GM12865 (cell line): ENCODE measurements around the gene GORAB.

Source experiments
- DNase-seq: peaks from one replicate; pipeline ENCODE4 v3.0.0; 2010; ENCODE audit warnings: low read depth
- H3K4me3 ChIP-seq: 2 replicates; pipeline ENCODE4 v1.5.1; 2011; ENCODE audit warnings: mild to moderate bottlenecking, low read depth, low read length, control low read depth
- TF ChIP-seq, protein P1 (sequence below): IDR thresholded peaks from 2 replicates; pipeline ENCODE4 v1.5.1; 2011; ENCODE audit warnings: low read length, control low read depth, low read depth, inconsistent platforms; ENCODE audit not compliant: insufficient read depth; ENCODE audit errors: missing control alignments

The GORAB gene

DNA sequence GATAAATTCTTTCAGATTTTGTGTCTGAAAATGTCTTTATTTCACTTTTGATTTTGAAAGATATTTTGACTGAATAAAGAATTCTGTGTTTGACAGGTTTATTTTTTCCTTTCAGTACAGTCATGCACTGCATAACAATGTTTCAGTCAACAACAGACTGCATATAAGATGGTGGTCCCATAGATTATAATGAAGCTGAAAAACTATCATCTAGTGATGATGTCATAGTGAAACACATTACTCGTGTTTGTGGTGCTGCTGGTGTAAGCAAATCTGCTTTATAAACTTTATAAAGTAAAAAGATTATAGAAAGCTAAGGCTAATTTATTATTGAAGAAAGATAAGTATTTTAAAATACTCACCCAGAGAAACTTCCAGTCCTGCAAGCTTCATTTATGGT lies 66.7 kb downstream of the GORAB start:
- TF ChIP-seq, protein P1, sequence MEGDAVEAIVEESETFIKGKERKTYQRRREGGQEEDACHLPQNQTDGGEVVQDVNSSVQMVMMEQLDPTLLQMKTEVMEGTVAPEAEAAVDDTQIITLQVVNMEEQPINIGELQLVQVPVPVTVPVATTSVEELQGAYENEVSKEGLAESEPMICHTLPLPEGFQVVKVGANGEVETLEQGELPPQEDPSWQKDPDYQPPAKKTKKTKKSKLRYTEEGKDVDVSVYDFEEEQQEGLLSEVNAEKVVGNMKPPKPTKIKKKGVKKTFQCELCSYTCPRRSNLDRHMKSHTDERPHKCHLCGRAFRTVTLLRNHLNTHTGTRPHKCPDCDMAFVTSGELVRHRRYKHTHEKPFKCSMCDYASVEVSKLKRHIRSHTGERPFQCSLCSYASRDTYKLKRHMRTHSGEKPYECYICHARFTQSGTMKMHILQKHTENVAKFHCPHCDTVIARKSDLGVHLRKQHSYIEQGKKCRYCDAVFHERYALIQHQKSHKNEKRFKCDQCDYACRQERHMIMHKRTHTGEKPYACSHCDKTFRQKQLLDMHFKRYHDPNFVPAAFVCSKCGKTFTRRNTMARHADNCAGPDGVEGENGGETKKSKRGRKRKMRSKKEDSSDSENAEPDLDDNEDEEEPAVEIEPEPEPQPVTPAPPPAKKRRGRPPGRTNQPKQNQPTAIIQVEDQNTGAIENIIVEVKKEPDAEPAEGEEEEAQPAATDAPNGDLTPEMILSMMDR = no peak
- DNase-seq = no peak

GRCh38 chr1:170599033-170599432 lies 67.1 kb downstream of the GORAB start:
- no peak overlapping the region for H3K4me3 ChIP-seq
- DNase-seq = no peak
- TF ChIP-seq, protein P1 = no peak

More for the DNA sequence above, 66.7 kb downstream of the GORAB start:
- H3K4me3 ChIP-seq = no peak overlapping the region

- TF ChIP-seq, protein P1 = no peak
- H3K4me3 ChIP-seq = no peak overlapping the region
- no peak for DNase-seq
Measured at GRCh38 chr1:170601866-170602265, 69.9 kb downstream of the GORAB start.
